GM23338 (cell line): ENCODE results near the gene ZFR.

Experiments used
- CREB1 ChIP-seq: fragments of 250-450 bp; sonication (Bioruptor Pico); IDR thresholded peaks from 2 replicates; pipeline ENCODE4 v1.5.0; 2020; ENCODE audit warnings: low read depth, mild to moderate bottlenecking, moderate library complexity
- EZH2 ChIP-seq: fragments of 200-600 bp; sonication (generic); IDR thresholded peaks from one replicate; pipeline ENCODE4 v1.8.0; 2017; ENCODE audit warnings: antibody characterized with exemption, mild to moderate bottlenecking, low read depth; ENCODE audit not compliant: unreplicated experiment
- EZH2phosphoT487 ChIP-seq: fragments of 200-600 bp; sonication (generic); IDR thresholded peaks from one replicate; pipeline ENCODE4 v1.8.1; 2018; ENCODE audit warnings: antibody characterized with exemption; ENCODE audit not compliant: unreplicated experiment
- JUNB ChIP-seq: IDR thresholded peaks from one replicate; pipeline ENCODE4 v1.6.1; 2016; ENCODE audit warnings: antibody characterized with exemption; ENCODE audit not compliant: unreplicated experiment
- NANOG ChIP-seq: IDR thresholded peaks from 2 replicates; pipeline ENCODE4 v1.6.1; 2016; ENCODE audit warnings: antibody characterized with exemption, borderline replicate concordance
- POLR2AphosphoS5 ChIP-seq: IDR thresholded peaks from 2 replicates; pipeline ENCODE4 v1.6.1; 2016; ENCODE audit warnings: antibody characterized with exemption, low read depth
- REST ChIP-seq: IDR thresholded peaks from one replicate; pipeline ENCODE4 v1.6.1; 2018; ENCODE audit warnings: antibody characterized with exemption; ENCODE audit not compliant: unreplicated experiment
- STAT1 ChIP-seq: IDR thresholded peaks from one replicate; pipeline ENCODE4 v1.6.1; 2016; ENCODE audit warnings: antibody characterized with exemption; ENCODE audit not compliant: unreplicated experiment
- ZNF114 ChIP-seq: fragments of 250-450 bp; sonication (Bioruptor Pico); IDR thresholded peaks from 2 replicates; pipeline ENCODE4 v1.5.0; 2020; ENCODE audit warnings: mild to moderate bottlenecking, moderate library complexity
- ZNF331 ChIP-seq: fragments of 250-450 bp; sonication (Bioruptor Pico); IDR thresholded peaks from 2 replicates; pipeline ENCODE4 v1.5.0; 2020; ENCODE audit warnings: low read depth, mild to moderate bottlenecking, moderate library complexity
- ZNF462 ChIP-seq: fragments of 250-450 bp; sonication (Bioruptor Pico); IDR thresholded peaks from 2 replicates; pipeline ENCODE4 v1.5.0; 2020; ENCODE audit warnings: mild to moderate bottlenecking, moderate library complexity
- TF ChIP-seq, protein P1 (sequence below), 2 experiments: fragments of 200-600 bp in 1 of 2; sonication (generic) in 1 of 2; conservative IDR thresholded peaks; 2 replicates each; pipeline versions ENCODE4 v1.5.1 to v1.6.1; 2016 to 2017; ENCODE audit warnings: antibody characterized with exemption in 2 of 2, low read depth in 2 of 2, mild to moderate bottlenecking in 2 of 2, moderate library complexity in 1 of 2
- TF ChIP-seq, protein P2 (sequence below): IDR thresholded peaks from 2 replicates; pipeline ENCODE4 v1.6.1; 2016; ENCODE audit warnings: antibody characterized with exemption

DNA sequence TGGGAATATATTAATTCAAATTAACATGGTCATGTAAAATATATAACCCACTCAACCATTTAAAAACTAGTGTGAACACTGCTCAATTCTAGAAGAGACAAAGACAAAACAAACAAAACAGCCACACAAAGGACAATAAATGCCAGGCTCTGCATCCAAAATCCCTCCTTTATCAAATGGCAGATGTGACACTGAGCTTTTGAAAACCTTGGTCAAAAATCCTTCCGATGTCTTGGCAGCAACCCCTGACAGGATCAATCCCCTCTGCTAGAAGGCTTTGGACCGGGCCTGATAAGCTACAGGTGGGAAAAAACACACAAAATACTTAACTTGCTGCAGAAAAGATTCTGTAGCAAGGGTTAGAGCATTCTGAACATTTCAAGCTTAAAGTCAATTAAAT, 61.5 kb downstream of the ZFR start:
- TF ChIP-seq, protein P1, sequence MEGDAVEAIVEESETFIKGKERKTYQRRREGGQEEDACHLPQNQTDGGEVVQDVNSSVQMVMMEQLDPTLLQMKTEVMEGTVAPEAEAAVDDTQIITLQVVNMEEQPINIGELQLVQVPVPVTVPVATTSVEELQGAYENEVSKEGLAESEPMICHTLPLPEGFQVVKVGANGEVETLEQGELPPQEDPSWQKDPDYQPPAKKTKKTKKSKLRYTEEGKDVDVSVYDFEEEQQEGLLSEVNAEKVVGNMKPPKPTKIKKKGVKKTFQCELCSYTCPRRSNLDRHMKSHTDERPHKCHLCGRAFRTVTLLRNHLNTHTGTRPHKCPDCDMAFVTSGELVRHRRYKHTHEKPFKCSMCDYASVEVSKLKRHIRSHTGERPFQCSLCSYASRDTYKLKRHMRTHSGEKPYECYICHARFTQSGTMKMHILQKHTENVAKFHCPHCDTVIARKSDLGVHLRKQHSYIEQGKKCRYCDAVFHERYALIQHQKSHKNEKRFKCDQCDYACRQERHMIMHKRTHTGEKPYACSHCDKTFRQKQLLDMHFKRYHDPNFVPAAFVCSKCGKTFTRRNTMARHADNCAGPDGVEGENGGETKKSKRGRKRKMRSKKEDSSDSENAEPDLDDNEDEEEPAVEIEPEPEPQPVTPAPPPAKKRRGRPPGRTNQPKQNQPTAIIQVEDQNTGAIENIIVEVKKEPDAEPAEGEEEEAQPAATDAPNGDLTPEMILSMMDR (conservative IDR thresholded peaks at IDR 0.05; ENCODE audit: low read depth in 2 of 2), result no peak
- TF ChIP-seq REST (no peak), ZNF462 (CRISPR knock-in tag) (no peak), CREB1 (CRISPR knock-in tag) (no peak), JUNB (no peak), EZH2phosphoT487 (no peak), EZH2 (no peak), POLR2AphosphoS5 (no peak), NANOG (no peak), ZNF331 (no peak), ZNF114 (CRISPR knock-in tag) (no peak), STAT1 (no peak)
- TF ChIP-seq, protein P2, sequence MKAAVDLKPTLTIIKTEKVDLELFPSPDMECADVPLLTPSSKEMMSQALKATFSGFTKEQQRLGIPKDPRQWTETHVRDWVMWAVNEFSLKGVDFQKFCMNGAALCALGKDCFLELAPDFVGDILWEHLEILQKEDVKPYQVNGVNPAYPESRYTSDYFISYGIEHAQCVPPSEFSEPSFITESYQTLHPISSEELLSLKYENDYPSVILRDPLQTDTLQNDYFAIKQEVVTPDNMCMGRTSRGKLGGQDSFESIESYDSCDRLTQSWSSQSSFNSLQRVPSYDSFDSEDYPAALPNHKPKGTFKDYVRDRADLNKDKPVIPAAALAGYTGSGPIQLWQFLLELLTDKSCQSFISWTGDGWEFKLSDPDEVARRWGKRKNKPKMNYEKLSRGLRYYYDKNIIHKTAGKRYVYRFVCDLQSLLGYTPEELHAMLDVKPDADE, result no peak
